NOMO-1 treated with DMSO at 0.1 percent for 48 hours (cell line): ENCODE measurements around the gene TLR3.
"Not testable (repeated sequence)": the region's sequence is repeated elsewhere in the genome, so short reads cannot be mapped to it uniquely, and the experiment has no call there.

Experiments
- DNase-seq: peaks from one replicate; lab custom pipeline; 2025; ENCODE audit not compliant: unreplicated experiment; lab: John Stamatoyannopoulos, UW

The TLR3 gene

DNA sequence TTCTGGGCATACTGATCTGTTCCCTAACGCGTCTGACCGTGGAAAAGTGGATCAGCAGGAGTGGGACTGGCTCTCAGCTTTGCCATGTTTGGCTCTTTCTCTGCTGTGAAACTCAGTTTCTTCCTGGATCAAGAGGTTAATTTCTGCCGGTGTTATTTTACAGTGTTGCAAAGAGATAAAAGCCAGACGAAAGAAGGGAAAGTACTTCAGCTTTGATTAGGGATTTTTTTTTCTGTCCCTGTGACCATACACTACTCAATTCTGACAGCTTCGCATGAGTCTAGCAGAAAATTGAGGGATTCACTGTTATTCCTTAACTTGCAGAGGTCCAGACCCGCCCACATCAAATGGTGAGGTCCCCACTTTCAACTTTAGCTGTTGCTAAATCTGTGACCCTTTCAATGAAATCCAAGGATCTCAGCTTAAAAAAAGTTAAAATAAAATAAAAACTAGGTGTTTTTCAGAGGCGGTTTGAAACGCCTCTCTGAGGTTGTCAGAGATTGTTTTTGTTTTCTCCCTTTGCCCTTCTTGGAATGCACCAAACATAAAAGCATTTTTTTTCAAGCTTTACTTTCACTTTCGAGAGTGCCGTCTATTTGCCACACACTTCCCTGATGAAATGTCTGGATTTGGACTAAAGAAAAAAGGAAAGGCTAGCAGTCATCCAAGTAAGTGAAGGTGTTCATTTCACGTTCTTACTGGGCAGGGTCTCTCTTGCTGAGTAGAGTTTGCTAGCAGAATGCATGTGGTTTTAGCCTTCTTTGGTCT lies at the start of gene TLR3:
Gene TLR3, plus strand, starts transcription at position 576 of the 768 bp plus-strand sequence. CDS start 7,464 bp downstream, outside the sequence.
- DNase-seq, result no peak

GRCh38 chr4:186019269-186019668 lies 49.7 kb upstream of the TLR3 start:
- DNase-seq, result no peak

DNA sequence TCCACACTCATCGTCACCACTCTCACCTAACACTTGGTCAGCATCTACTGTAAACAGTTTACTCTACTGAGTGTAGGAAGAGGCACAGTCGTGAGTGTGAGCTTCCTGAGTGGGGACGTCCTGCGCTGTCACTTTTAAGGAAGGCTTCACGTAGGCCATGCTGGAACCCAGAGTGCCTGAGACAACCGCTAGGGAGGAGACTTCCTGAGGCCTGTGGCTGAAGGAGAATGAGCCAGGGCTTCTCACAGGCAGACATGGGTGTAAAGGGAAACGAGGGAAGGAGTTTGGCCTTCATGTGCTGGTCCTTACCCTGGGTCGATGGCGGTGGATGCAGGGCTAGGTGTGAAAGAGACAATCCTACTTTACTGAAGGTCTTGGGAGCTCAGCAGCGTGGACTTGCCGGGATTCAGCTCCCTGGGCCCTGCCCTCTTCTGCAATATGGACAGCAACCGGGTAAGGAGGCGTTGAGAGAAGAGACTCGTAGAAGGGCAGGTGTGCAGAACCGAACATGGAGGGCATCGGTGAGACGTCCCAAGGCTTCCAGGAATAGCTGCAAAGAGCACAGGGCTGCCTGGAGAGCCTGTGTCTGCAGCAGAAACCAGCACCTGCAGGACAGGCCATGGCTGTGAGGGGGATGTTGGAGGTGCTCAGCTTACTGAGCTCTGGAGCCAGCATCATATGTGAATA lies 48.7 kb upstream of the TLR3 start:
- DNase-seq, result no peak

DNA sequence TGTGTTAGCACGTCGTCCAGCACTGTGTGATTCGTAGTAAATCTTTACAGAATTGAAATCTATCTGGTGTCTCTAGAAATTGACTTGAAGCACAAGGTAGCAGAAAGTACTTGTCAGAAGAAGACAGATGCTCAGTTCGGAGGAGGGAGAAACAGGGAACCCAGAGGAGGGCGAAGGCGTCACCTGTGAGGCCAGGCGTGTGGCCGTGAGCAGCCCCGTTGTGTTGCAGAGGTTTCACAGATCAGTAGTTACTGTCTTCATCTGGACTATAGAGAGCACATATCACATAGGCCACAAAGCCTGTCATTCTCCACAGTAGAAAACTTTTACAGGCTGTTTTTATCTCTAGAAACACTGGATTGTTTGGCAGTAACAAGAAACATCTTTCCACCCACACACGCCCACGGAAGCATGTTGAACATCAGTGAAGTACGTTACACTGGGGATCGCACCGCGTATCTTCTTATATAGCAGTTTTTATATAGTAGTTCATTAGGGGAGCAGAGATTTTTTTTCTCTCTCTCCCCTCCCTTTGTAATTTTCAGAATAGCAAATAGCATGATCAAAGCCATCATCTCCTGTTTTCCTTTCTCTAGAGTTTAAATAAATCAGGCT lies 48.1 kb upstream of the TLR3 start:
- no peak for DNase-seq

DNA sequence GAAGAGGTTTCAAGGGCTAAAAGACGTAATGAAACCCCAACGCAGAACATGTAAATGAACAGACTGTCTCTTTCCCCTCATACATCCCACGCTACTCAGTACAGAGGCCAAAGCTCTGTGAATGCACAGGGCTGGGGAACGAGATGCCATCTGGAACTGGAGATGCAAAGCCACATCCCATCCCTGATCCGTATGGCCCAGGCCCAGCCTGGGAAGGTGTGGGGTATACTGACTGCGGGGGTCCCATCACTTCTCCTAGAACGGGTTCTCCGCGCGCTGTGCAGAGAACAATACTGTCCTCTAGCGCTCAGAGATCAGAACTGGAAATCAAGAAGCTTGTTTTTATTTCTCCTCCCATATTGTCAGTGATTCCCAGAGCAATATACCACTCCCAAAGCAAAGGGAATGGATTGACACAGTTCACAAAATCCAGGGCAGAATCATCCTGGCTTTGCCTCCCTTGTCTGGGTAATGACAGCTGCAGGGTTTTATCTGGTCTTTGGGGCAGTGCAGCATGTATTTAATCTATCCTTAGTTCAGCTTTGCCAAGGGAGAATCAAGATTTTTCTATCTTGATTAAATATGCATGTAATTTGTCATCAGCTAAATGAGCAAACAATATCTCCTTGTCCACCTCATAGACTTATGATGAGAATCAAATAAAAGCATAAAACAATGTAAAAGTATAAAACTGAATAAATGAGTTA lies 47.3 kb upstream of the TLR3 start:
- no peak for DNase-seq

- no peak for DNase-seq
Measured at GRCh38 chr4:186023975-186024374, 45.0 kb upstream of the TLR3 start.

DNA sequence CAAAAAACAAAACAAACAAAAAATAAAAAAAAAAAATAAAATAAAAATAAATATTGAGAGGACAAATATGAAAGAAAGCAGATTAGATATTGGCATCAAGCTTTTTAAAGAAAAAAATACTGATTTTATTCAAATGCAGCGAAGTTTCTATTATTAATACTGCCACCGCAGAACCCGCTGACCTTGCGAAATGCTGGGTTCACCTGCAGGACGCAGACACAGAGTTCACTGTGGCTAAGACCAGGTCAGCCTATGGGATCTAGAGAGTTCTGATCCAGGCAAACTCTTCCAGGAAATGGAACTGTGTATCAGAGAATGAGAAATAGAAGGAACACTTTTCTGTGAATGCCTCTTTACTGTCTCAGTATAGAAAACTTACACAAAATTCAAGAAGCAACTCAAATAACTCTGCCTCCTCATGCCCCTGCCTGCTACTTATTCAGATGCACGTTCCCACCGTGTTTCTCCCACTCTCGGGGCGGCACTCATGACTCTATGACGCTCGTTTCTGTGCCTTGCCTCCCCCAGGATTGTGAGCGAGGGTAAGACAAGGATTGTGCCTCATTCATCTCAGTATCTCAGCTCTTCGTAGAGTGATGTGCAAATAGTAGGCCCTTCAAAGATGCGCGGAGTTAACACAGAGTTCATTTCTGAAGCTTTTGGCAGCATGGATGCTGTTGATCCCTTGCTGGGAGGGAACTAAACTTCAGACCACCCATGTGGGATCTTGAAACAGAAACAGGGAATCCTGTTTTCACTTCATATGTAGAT lies 44.1 kb upstream of the TLR3 start:
- DNase-seq, result no peak

GRCh38 chr4:186025408-186025690 lies 43.6 kb upstream of the TLR3 start:
- no peak for DNase-seq

- no peak for DNase-seq
Measured at GRCh38 chr4:186027405-186027804, 41.6 kb upstream of the TLR3 start.

DNA sequence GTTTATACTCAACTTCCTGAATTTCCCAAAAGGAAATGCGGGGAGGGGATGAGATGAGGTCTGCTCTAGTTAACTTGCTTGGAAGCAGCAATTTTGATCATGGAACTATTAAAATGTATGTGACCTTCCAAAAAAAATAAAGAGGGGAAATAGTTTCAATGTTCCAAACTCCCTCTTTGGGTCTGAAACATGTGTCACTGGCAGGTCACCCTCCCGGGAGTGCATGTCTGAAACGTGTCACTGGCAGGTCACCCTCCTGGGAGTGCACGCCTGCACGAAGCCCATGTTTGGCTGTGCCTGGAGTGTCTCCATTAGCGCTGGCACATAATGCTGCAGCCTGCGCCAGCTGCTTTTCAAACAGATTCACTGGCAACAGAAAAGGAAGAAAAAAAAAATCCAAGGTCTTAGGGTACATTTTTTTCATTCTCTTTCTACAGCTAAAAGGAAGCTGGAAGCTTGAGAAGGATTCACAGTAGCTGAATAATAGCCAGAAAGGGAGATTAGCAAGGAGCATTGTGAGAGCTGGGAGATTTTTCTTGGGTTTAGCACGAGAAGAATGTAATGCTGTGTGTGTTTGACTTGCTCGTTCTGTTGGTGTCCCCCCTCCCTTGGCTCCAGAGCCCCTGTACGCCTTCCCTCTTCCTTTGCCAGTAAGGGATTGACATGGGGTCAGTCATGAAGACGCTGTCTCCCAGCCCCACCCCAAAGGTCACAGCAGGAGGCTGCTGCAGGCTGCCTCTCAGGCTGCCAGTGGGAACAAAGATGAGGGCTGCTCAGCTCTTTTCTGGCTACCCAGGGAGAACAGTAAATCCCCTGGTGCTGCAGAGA lies 39.2 kb upstream of the TLR3 start:
- no peak for DNase-seq

DNA sequence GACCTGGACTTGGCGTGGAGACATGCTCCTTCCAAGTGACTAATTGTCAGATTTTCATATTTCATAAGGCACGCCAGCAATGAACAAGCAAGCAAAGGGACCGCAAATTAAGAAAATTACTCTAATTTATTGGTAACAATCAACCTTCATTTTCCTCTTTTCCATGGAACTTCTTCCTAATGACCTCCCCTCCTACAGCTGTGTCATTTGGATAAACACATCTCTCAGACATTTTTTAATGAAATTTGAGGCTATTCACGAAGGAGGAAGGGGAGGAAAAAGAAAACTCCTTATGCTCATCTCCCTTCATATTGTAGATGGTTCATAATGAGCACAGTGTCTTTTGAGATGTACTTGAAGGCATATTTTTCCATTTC lies 38.6 kb upstream of the TLR3 start:
- no peak for DNase-seq

DNA sequence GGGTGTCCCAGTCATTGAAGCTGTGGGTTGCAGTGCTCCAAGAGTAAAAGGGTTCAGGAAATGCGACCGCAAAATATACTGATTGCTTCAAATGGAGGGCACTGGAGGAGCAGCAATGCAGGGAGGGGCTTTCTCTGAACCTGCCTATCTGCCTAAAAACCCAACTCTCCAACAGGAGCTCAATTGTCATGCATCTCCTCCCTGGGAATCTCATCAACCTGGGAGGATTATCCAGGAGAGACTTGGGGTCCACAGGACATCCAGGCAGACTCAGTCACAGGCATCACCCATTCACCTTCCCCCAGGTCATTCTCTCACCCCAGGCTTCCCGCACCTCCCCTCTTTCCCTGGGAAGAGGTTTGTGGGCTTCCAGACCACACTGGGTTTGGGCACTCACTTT lies 38.2 kb upstream of the TLR3 start:
- DNase-seq, result no peak

GRCh38 chr4:186032259-186032658 lies 36.7 kb upstream of the TLR3 start:
- no peak for DNase-seq

DNA sequence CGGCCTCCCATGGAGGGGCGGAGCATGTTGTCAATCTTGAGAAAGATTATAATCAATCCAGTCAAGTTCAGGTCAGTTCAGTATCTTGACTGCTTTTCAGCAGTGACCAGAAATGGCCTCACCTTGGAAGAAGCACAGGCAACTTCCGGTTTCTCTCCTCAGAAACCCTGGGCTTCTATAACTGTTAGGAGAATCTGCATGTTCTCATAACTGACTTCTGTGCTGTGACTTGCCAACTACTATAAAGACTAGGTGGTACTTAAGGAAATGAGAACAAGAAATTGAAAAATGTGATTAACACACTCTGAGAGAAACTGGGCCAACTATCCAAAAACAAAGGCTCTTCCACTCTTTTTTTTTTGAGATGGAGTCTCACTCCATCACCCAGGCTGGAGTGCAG lies 35.9 kb upstream of the TLR3 start:
- no peak for DNase-seq

DNA sequence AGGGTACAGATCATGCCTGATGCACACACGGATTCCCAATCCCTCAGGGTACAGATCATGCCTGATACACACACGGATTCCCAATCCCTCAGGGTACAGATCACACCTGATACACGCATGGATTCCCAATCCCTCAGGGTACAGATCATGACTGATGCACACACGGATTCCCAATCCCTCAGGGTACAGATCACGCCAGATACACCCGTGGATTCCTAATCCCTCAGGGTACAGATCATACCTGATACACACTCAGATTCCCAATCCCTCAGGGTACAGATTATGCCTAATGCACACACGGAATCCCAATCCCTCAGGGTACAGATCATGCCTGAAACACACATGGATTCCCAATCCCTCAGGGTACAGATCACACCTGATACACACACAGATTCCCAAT lies 34.3 kb upstream of the TLR3 start:
- DNase-seq, result not testable (repeated sequence)

GRCh38 chr4:186036976-186037581 lies 31.9 kb upstream of the TLR3 start:
- DNase-seq, result no peak

DNA sequence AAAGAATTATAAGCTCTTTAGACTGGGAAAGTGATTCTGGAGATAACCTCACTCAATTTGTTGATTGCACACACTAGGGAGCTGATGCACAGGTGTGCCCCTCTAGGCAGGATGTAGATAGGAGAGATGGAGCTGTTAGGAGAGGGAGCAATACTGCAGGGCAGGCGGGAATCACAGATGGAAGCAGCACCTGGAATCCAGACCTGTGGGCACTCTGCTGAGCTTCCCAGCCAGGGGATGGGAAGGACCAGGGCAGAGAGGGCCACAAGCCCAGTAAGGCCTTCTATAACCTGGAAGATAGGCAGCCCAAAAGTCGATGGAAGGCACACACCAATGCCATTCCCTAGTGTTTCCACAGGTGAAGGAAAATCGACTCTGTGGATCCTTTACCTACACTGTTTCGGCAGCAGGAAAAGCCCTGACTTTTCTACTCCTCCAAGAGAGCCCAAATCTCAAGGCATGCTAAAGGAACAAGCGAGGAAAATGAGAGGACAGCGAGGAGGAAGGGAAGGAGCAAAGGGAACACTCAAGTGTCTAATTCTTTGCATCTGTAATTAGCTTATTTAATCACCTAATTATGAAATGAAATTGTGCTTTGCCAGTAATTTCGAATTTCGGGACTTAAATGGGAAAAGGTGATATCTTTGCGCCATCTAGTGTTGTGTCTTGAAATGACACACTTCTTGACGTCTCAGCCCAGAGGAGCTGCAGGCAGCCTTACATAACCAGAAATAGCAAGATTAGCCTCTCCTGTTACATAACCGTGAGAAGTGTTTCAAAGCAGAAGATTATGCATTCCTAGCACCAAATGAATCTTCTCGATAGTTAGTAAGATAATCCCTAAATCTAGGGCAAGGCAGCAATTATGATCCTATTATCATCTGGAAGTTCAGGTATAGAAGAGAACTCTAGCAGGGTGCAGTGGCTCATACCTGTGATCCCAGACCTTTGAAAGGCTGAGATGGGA lies 31.0 kb upstream of the TLR3 start:
- DNase-seq, result peak; percentile 78

DNA sequence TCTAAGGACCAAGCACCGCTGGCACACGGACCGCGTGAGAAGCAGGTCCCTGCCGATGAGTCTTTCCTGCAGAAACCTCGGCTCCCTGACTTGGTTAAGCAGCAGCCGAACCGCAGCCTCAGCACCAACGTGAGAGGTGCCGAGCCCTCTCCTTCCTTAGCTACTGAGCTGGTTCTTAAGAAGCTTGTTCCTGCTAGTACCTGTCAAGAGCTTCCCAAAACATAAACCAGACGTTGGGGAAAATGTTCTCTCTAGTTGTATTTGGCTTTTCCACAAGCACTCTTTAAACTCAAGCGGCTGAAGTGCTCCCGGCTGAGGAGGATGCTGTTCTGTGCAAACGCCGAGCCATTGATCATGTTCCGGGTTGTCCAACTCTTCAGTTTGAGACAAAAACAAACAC lies 29.3 kb upstream of the TLR3 start:
- no peak for DNase-seq

GRCh38 chr4:186040316-186040715 lies 28.6 kb upstream of the TLR3 start:
- no peak for DNase-seq
